SIG-M5 treated with dmso at 0.1 percent for 504 hours (cell line): ENCODE measurements around the gene ODF4.
"Not testable (repeated sequence)": the region's sequence is repeated elsewhere in the genome, so short reads cannot be mapped to it uniquely, and the experiment has no call there.

Source experiments
- DNase-seq: peaks from one replicate; lab custom pipeline; 2025; ENCODE audit not compliant: unreplicated experiment; lab: John Stamatoyannopoulos, UW

The ODF4 gene

GRCh38 chr17:8393470-8394231 is 54.0 kb downstream of the ODF4 start:
- DNase-seq: no peak

DNA sequence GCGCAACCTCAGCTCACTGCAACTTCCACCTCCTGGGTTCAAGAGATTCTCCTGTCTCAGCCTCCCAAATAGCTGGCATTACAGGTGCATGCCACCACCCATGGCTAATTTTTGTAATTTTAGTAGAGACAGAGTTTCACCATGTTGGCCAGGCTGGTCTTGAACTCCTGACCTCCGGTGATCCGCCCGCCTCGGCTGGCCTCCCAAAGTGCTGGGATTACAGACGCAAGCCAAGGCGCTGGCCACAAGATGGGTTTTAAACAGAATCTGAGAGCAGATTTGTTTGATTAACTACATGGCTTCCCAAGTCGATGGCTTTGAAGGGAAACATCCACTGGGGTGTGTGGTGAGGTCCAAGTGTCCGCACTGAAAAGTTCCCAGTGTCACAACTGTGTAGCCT is 54.9 kb downstream of the ODF4 start:
- DNase-seq: not testable (repeated sequence)
